Measurements from ENCODE around the gene PRTN3. TPM values are rescaled to one million over a fixed set of nuclear protein-coding genes. Genes with fewer than 3 reads are reported as not detected.
A peak's percentile ranks its signal among the peaks of the same experiment; 100 is the strongest.

The PRTN3 gene
- polyA plus RNA-seq, 1 of the 3 experiments (the other 2 are of a cell fraction): not detected

- POLR2A ChIA-PET: interaction anchor here (0.9 kb wide), 1 partner anchor 55 kb away, joined by 3 read pairs; no protein-coding TSS in a partner anchor
- no peak for DNase-seq
- no peak for TF ChIP-seq EP300 (IDR thresholded peaks at IDR 0.05; ENCODE audit: borderline replicate concordance in 1 of 2, low read depth in 1 of 2, low read length in 1 of 2)
- TF ChIP-seq EZH2phosphoT487 (IDR thresholded peaks at IDR 0.05; ENCODE audit: borderline replicate concordance, low read depth): no peak
- TF ChIP-seq SIN3A (IDR thresholded peaks at IDR 0.05; ENCODE audit: borderline replicate concordance, low read depth, low read length): no peak
- TF ChIP-seq RCOR1 (IDR thresholded peaks at IDR 0.05; ENCODE audit: low read length): no peak
- no peak for TF ChIP-seq TAF1 (IDR thresholded peaks at IDR 0.05; ENCODE audit: borderline replicate concordance, low read depth, low read length)
- TF ChIP-seq GABPA (IDR thresholded peaks at IDR 0.05; ENCODE audit: low read depth): no peak
- no peak for TF ChIP-seq RAD21 (IDR thresholded peaks at IDR 0.05; ENCODE audit: low read length)
- TF ChIP-seq MXI1 (IDR thresholded peaks at IDR 0.05; ENCODE audit: low read depth, low read length): no peak
- peaks cover 0 to 8% of the 10 kb centered on the region in 2 experiments; a peak in 1 of 4 replicates for H3K4me1 ChIP-seq (ENCODE audit: control insufficient read depth in 1 of 2, insufficient read depth in 2 of 2, low read depth in 1 of 2, low read length in 1 of 2)
- H4K20me1 ChIP-seq (ENCODE audit: insufficient read depth): no peaks in the 10 kb centered on the region
- CTCF ChIA-PET: interaction anchor here (0.9 to 1.4 kb wide), 7 partner anchors 9 to 70 kb away, joined by 3 to 7 read pairs (median 4); partner anchors contain the start of gene CFD
- no peaks in the 10 kb centered on the region for H3K79me2 ChIP-seq (ENCODE audit: insufficient read depth)
- peak overlapping the region; percentile 44; the same call in 1 of the 2 replicates for H3K4me2 ChIP-seq
- no peak overlapping the region for H2AFZ ChIP-seq (ENCODE audit: low read depth)
- no peak overlapping the region for H3K4me3 ChIP-seq (ENCODE audit: low read depth in 2 of 2, low read length in 1 of 2)
- no peaks in the 10 kb centered on the region for H3K9me3 ChIP-seq
- H3K36me3 ChIP-seq (replicated peaks in 1 of 2; ENCODE audit: control insufficient read depth in 1 of 2, insufficient read depth in 2 of 2, low read length in 1 of 2): no peaks in the 10 kb centered on the region
- H3F3A ChIP-seq (replicated peaks; ENCODE audit: insufficient read depth): peaks cover 13% of the 10 kb centered on the region
- H3K9me2 ChIP-seq: no peaks in the 10 kb centered on the region
- WGBS (ENCODE audit: low lambda C conversion rate): 20% methylated on average over 5 of the region's 13 CpGs
- peaks cover 71% of the 10 kb centered on the region for H3K27me3 ChIP-seq (ENCODE audit: insufficient read depth)
- H3K9ac ChIP-seq: no peak overlapping the region
- H3K27ac ChIP-seq (ENCODE audit: low read depth in 2 of 2, low read length in 1 of 2): no peak overlapping the region
These were observed 10.2 kb downstream of the PRTN3 start for GRCh38 chr19:850979-851335.

GRCh38 chr19:852136-853013 lies 11.6 kb downstream of the PRTN3 start, which contains the start of gene ELANE:
Gene ELANE (plus strand): TSS chr19:852303. CDS start chr19:852329, 26 bp downstream.
- ChIA-PET CTCF (interaction anchor here (1.6 kb wide), 1 partner anchor 11 kb away, joined by 6 read pairs; no protein-coding TSS in a partner anchor), POLR2A (no interaction called here)
- H3K4me2 ChIP-seq: no peak within 1 kb of the TSS
- H2AFZ ChIP-seq (ENCODE audit: low read depth): no peak within 1 kb of the TSS
- H3K9me2 ChIP-seq: no peaks in the 10 kb centered on the region
- no peaks in the 10 kb centered on the region for H3K36me3 ChIP-seq (replicated peaks in 1 of 2; ENCODE audit: control insufficient read depth in 1 of 2, insufficient read depth in 2 of 2, low read length in 1 of 2)
- TF ChIP-seq REST (IDR thresholded peaks at IDR 0.05; ENCODE audit: low read depth, low read length) (no peak), FOSL2 (IDR thresholded peaks at IDR 0.05; ENCODE audit: borderline replicate concordance, low read depth) (no peak), USF1 (IDR thresholded peaks at IDR 0.05; ENCODE audit: borderline replicate concordance, low read depth) (no peak), ELF1 (IDR thresholded peaks at IDR 0.05) (no peak), FOXJ3 (CRISPR knock-in tag; IDR thresholded peaks at IDR 0.05) (no peak)
- TF ChIP-seq, protein P1, sequence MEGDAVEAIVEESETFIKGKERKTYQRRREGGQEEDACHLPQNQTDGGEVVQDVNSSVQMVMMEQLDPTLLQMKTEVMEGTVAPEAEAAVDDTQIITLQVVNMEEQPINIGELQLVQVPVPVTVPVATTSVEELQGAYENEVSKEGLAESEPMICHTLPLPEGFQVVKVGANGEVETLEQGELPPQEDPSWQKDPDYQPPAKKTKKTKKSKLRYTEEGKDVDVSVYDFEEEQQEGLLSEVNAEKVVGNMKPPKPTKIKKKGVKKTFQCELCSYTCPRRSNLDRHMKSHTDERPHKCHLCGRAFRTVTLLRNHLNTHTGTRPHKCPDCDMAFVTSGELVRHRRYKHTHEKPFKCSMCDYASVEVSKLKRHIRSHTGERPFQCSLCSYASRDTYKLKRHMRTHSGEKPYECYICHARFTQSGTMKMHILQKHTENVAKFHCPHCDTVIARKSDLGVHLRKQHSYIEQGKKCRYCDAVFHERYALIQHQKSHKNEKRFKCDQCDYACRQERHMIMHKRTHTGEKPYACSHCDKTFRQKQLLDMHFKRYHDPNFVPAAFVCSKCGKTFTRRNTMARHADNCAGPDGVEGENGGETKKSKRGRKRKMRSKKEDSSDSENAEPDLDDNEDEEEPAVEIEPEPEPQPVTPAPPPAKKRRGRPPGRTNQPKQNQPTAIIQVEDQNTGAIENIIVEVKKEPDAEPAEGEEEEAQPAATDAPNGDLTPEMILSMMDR (IDR thresholded peaks at IDR 0.05): no peak
- TF ChIP-seq, protein P2, sequence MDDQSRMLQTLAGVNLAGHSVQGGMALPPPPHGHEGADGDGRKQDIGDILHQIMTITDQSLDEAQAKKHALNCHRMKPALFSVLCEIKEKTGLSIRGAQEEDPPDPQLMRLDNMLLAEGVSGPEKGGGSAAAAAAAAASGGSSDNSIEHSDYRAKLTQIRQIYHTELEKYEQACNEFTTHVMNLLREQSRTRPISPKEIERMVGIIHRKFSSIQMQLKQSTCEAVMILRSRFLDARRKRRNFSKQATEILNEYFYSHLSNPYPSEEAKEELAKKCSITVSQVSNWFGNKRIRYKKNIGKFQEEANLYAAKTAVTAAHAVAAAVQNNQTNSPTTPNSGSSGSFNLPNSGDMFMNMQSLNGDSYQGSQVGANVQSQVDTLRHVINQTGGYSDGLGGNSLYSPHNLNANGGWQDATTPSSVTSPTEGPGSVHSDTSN (IDR thresholded peaks at IDR 0.05): no peak
- H4K20me1 ChIP-seq (ENCODE audit: insufficient read depth): no peaks in the 10 kb centered on the region
- H3K27me3 ChIP-seq (ENCODE audit: insufficient read depth): peaks cover 58% of the 10 kb centered on the region
- H3K9ac ChIP-seq: no peak within 1 kb of the TSS
- no peaks in the 10 kb centered on the region for H3K79me2 ChIP-seq (ENCODE audit: insufficient read depth)
- peaks cover 0 to 8% of the 10 kb centered on the region in 2 experiments; a peak in 1 of 4 replicates for H3K4me1 ChIP-seq (ENCODE audit: control insufficient read depth in 1 of 2, insufficient read depth in 2 of 2, low read depth in 1 of 2, low read length in 1 of 2)
- no peak within 1 kb of the TSS for H3K27ac ChIP-seq (ENCODE audit: low read depth in 2 of 2, low read length in 1 of 2)
- H3K4me3 ChIP-seq (ENCODE audit: low read depth in 2 of 2, low read length in 1 of 2): no peak within 1 kb of the TSS
- H3F3A ChIP-seq (replicated peaks; ENCODE audit: insufficient read depth): peaks cover 11% of the 10 kb centered on the region
- 13% methylated on average over 26 of the region's 55 CpGs for WGBS (ENCODE audit: low lambda C conversion rate)
- no peak for DNase-seq
- H3K9me3 ChIP-seq: no peaks in the 10 kb centered on the region

Measured in SK-N-SH (cell line).